HG02884 (cell line): ENCODE data around the gene XPC.
"Not testable (repeated sequence)": the region's sequence is repeated elsewhere in the genome, so short reads cannot be mapped to it uniquely, and the experiment has no call there.

Source experiments
- ATAC-seq: cut with Tn5 transposase; IDR thresholded peaks from one replicate; pipeline ENCODE4 v1.9.1; 2021; ENCODE audit warnings: mild to moderate bottlenecking, moderate library complexity; ENCODE audit not compliant: unreplicated experiment

Gene XPC

DNA sequence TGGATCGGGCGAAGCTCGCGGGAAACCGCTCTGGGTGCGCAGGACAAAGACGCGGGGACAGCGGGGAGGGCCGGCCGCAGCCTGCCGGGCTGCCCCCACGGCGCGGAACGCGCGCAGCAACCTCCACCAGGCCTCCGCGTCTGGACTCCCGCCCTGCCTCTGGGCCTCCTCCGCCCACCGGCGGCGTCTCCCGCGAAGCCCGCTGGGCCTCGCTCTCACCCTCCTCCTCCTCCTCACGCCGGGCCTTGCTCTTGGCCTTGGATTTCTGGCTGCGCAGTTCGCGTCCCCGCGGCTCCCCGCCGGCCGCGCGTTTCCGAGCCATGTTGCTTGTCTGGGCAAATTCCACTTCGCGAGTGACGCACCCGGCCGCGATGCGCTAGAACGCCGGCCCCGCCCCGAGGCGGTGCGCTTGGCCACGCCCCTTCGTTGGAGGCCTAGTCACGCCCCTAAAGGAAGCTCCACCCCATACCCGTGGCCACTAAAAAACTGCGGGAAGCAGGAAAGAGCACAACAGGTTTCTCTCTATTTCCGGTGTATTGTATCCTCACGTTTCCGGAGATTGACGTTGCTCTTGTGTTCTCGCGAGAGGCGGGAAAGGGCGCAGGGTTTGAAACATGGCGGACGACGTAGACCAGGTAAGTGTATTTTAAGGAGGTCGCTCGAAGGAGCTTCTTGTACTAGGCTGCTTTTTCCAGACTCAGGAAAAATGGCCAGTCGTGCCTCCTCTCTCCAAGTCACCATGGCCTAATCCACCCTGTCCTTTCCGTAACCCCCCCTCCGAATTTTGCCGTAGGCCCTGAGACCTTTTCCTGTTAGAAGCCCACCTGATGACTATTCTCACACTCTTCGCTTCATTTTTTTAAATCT is at the start of gene XPC, which contains the start of gene LSM3:
XPC (minus strand) TSS at position 355 of the 867 bp plus-strand sequence; CDS start at position 322, 33 bp downstream.
LSM3 (plus strand) TSS at position 571 of the 867 bp plus-strand sequence; CDS start at position 615, 44 bp downstream.
- ATAC-seq = peak; percentile 89

- no peak for ATAC-seq
Measured at GRCh38 chr3:14227856-14228255, 49.5 kb upstream of the XPC start.

DNA sequence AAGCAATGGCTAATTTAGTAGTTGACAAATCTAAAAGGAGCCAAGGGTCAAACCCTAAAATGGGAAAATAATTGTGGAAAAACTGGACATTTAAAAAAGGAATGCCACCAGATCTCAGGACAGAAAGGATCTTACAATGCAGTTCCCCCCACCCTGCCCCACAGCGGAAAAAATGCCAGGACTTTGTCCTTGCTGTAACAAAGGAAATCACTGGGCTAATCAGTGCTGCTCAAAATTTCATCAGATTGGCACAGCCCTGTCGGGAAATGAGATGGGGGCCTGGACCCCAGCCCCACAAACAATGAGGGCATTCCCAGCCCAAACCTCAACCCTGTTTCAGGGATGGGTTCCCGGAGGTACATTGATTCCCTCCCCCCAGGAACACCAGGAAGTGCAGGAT is 48.0 kb upstream of the XPC start:
- not testable (repeated sequence) for ATAC-seq

DNA sequence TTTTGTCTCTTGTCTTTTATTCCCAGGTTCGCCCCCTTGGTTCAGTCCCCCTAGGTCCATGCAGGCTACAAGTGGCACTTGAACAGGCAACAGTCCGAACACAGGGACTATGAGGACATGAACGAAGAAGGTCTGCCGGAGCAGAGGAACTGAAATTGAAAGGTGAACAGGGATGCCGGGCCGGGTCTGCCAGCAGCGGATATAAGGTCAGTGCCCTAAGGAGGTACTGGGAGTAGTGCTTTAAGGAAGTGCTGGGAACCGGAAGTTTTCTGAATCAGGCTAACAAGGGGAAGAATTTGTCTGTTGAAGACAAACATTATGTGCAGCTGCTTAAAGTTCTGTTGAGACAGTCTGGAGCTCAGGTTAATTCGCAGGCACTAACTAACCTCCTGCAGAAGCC is 47.0 kb upstream of the XPC start:
- no peak for ATAC-seq

DNA sequence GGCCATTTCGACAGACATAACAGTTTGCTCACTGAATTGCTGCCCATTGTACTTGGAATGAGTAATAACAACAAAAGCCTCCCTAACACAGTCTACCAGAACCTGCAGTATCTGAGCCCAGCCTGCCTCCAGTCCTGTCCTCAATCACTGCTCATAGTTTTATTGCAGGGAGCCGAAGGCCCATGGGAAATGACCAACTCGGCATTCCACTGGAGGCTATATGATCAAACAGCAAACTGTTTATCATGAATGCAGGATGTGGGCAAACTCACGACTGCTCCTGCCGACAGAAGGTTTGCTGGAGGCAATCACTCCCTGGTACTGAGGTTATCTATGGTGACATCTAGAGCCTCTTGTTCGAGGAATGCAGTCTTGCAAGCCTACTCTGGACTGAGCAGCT is 46.5 kb upstream of the XPC start:
- ATAC-seq = no peak

DNA sequence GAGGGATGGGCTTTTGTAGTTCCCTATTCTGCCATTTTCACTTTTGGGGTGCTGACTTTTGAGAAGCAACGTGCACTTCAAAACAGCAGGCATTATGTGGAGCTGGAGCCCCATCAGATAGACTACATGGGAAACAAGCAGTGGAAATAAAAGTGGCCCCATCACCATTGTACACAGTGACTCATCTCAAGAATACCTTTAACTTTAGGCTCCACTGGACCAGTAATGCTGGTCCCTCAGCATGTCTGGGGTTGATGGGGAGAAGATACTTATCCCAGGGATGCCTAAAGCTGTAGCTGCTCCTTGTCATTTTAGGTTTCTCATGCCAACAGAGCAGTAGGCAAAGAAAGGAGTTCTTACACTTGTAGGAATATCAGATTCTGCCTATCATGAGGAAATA is 45.2 kb upstream of the XPC start:
- ATAC-seq = no peak

- no peak for ATAC-seq
Measured at GRCh38 chr3:14222900-14223594, 44.6 kb upstream of the XPC start.

DNA sequence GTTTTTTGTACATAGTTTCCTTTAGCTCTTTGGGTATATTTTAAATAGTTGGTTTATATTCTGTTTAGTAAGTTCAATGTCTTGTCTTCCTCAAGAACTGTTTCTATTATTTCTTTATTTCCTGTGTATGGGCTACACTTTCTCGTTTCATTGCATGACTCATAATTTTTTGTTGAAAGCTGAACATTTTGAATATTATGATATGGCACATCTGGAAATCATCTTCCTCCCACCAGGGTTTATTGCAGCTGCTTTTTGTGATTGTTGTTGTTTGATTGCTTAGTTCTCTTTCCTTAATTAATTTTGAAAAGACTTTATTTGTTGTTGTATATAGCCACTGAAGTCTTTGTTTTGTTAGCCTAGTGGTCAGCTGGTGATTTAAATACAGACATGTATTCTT is 44.1 kb upstream of the XPC start:
- ATAC-seq = no peak

DNA sequence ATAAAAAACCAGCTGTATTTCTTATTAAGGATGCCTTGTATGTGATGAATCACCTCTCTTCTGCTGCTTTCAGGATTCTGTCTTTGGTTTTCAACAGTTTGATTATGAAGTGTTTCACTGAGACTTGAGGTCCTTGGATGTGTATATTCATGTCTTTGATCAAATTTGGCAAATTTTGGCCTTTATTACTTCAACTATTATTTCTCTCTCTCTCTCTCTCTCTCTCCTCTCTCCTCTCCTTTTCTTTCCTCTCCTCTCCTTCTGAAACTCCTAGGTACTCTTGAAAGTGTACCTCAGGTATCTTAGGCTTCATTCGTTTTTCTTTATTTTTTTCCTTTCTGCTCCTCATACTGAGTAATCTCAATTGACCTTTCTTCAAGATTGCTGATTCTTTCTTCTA is 43.5 kb upstream of the XPC start:
- ATAC-seq = no peak

GRCh38 chr3:14220933-14221332 is 42.5 kb upstream of the XPC start:
- ATAC-seq = no peak

GRCh38 chr3:14218355-14218754 is 40.0 kb upstream of the XPC start:
- no peak for ATAC-seq

- peak; percentile 79 for ATAC-seq
Measured at GRCh38 chr3:14216257-14217048, 38.1 kb upstream of the XPC start.

DNA sequence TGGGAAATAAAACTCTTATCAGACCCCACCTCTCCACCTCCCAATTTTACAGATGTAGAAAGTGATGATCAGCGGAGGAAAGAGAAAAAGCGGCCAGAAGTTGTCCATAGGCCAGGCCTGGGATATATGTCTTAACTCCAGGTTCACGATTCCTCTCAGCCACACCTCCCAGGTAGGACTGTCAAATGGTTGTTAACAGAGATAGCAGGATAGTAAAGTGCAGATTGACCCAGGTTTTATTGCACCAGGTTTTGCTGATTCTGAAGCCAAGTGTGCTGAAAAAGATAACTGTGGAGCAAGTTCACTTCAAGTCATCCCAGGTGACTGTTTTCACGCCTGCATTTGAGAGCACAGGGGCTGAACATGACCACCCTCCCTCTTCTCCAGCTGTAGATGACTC is 36.4 kb upstream of the XPC start:
- ATAC-seq = no peak

- ATAC-seq = no peak
Measured at GRCh38 chr3:14213066-14213774, 34.8 kb upstream of the XPC start.

DNA sequence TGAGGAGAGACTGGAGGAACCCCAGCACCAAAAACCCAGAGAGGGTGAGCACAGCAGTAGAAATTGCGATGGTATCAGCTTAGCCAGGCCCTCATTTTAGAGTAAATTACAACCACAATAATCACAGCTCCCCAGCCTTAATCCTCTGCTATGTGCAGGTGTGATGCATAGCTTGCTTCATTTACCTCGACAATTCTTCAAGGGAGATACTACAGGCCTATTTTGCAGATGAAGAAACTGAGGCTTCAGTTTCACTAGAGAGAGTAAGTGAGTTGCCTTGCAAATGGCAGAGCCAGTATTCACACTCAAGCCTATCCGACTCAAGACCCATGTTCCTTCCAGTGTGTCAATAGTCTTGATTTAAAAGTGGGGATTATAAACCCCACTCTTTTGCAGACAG is 33.6 kb upstream of the XPC start:
- ATAC-seq = no peak

DNA sequence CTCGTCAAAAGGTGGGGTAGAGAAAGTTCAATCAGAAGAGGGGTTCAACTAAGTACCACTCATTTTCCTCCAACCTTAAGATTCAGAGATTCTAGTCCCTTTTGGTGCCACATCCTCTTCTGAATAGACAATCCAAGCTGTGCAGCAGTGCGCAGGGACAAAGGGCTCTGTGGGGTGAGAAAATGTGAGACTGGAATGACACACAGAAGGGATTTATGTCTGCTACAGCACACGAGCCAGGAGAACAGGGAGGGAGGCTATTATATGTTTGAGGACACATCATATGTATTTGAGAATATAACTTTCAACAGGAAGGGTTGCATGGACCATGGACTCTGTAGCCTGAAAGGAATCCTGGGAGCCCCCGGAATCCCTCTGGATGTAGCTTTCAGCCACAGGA is 33.2 kb upstream of the XPC start:
- no peak for ATAC-seq

GRCh38 chr3:14210843-14211594 is 32.6 kb upstream of the XPC start:
- no peak for ATAC-seq

DNA sequence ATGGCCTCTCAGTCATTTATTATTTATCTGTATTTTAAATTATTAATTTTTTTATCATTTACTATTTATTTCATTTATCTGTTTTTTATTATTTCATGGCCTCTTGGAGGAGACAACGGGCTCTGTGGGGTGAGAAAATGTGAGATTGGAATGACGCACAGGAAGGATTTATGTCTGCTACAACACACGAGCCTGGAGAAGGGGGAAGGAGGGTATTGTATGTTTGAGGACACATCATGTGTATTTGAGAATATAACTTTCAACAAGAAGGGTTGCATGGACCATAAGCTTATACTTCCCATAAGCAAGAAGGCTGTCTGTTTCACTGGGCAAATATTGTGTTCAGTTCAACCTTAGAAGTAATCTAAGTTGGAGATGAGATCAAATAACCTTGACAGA is 31.9 kb upstream of the XPC start:
- no peak for ATAC-seq

- no peak for ATAC-seq
Measured at GRCh38 chr3:14209581-14210289, 31.3 kb upstream of the XPC start.
